HepG2 (cell line): ENCODE results near the gene ZNF282. TPM values are rescaled to one million over a fixed set of nuclear protein-coding genes. Genes with fewer than 3 reads are reported as not detected.

Experiments used
- HIC2 ChIP-seq: sonication (generic); formaldehyde crosslinking; IDR thresholded peaks from 2 replicates; pipeline ENCODE4 v1.9.0; 2022; ENCODE audit warnings: low read depth, missing genetic modification reagents
- POGK ChIP-seq: sonication (generic); formaldehyde crosslinking; conservative IDR thresholded peaks from 2 replicates; pipeline ENCODE4 v1.8.0; 2022; ENCODE audit warnings: mild to moderate bottlenecking, moderate library complexity, missing genetic modification reagents
- TFE3 ChIP-seq: IDR thresholded peaks from 2 replicates; pipeline ENCODE4 v1.6.1; 2016
- ZBTB43 ChIP-seq: sonication (generic); formaldehyde crosslinking; conservative IDR thresholded peaks from 2 replicates; pipeline ENCODE4 v1.4.0; 2020; ENCODE audit warnings: missing genetic modification reagents
- ZFP37 ChIP-seq: sonication (generic); formaldehyde crosslinking; IDR thresholded peaks from 2 replicates; pipeline ENCODE4 v1.4.0; 2020; ENCODE audit warnings: missing genetic modification reagents, borderline replicate concordance
- polyA plus RNA-seq, 8 experiments: library from polyadenylated mRNA; depleted of rRNA in 3 of 8; stranded (reverse) in 7 of 8; unstranded in 1 of 8; fragments of >200 nt; fragmentation: Illumina TruSeq in 4 of 8; extraction: Trizol in 4 of 8; gene quantifications; 2 replicates each; pipeline versions ENCODE4 v1.2.1 to v1.2.3, GENCODE V29; 2011 to 2016; ENCODE audit warnings: low read depth in 4 of 8, missing spikeins in 1 of 8, mixed read lengths in 1 of 8; ENCODE audit not compliant: insufficient read depth in 1 of 8
- total RNA-seq, 5 experiments: library from RNA; depleted of rRNA; stranded (reverse); fragments of >200 nt; fragmentation: Illumina TruSeq; extraction: Trizol; gene quantifications; 2 replicates each; pipeline ENCODE4 v1.2.3, GENCODE V29; 2016; ENCODE audit warnings: low read depth in 1 of 5
- TF ChIP-seq, protein P1 (sequence below): sonication (generic); formaldehyde crosslinking; conservative IDR thresholded peaks from 2 replicates; pipeline ENCODE4 v1.5.0; 2020; ENCODE audit warnings: missing genetic modification reagents
- TF ChIP-seq, protein P2 (sequence below): sonication (generic); formaldehyde crosslinking; IDR thresholded peaks from 2 replicates; pipeline ENCODE4 v1.4.0; 2020; ENCODE audit warnings: missing genetic modification reagents
- TF ChIP-seq, protein P3 (sequence below): sonication (generic); formaldehyde crosslinking; IDR thresholded peaks from 2 replicates; pipeline ENCODE4 v1.5.0; 2020; ENCODE audit warnings: mild to moderate bottlenecking, missing genetic modification reagents
- TF ChIP-seq, protein P4 (sequence below): sonication (generic); formaldehyde crosslinking; IDR thresholded peaks from 2 replicates; pipeline ENCODE4 v1.8.1; 2023; ENCODE audit warnings: mild to moderate bottlenecking, moderate library complexity, missing genetic modification reagents
- TF ChIP-seq, protein P5 (sequence below): sonication (generic); formaldehyde crosslinking; IDR thresholded peaks from 2 replicates; pipeline ENCODE4 v1.4.0; 2020; ENCODE audit warnings: missing genetic modification reagents

Gene ZNF282
- total and polyA plus RNA-seq, 2 of the 13 experiments (the other 11 are each of a cell fraction or from before 2014, with no cell fraction given) = 9.1 to 20.9 TPM

DNA sequence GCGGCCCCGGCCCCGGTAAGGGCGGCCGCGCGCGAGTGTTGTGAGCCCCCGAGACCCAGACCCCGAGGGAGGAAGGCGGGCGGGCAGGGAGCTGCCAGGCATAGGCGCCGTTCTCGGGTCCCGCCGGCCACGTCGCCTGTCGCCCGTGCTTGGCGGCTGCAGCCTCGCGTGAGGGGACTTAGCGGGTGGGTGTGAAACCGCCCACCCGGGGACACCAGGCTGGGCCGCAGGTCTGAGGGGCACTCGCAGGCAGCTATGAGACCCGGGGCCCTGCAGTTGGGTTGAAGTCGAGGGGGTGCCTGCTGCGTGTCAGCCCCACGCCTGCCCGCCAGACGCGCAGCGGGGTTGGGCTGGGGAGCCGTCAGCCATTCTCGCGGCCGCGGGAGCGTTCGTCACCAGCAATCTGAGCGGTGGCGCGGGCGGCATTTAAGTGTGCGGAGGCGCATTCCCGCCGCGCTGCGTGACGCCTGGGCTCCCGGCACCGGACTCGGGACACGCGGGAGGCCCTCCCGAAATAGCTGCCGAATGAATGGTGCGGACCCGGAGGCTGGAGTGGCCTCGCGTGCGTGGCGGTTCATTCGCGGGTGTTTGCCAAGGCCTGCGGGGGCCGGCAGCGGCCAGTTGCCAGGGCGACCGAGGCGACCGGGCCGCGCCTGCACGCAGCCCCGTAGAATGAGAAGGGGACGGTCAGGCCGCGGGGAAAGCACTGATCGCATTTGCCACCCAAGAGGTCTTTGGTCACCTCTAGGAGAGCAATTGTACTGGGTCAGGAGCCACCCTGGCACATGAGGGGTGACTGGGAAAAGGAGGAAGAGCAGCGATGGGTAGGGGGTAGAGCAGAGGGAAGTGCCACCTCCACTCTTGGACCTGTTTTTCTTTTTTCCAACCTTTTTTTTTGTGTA lies 47.3 kb upstream of the ZNF282 start (continued):
- TF ChIP-seq HIC2 (CRISPR knock-in tag) (peak; percentile 8; the same call in 1 of the 2 replicates), POGK (peak; percentile 31; the same call in 1 of the 2 replicates), ZFP37 (no peak), ZBTB43 (CRISPR knock-in tag) (no peak), TFE3 (CRISPR knock-in tag) (no peak)
- TF ChIP-seq, protein P1, sequence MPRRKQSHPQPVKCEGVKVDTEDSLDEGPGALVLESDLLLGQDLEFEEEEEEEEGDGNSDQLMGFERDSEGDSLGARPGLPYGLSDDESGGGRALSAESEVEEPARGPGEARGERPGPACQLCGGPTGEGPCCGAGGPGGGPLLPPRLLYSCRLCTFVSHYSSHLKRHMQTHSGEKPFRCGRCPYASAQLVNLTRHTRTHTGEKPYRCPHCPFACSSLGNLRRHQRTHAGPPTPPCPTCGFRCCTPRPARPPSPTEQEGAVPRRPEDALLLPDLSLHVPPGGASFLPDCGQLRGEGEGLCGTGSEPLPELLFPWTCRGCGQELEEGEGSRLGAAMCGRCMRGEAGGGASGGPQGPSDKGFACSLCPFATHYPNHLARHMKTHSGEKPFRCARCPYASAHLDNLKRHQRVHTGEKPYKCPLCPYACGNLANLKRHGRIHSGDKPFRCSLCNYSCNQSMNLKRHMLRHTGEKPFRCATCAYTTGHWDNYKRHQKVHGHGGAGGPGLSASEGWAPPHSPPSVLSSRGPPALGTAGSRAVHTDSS (CRISPR knock-in tag) = no peak
- TF ChIP-seq, protein P2, sequence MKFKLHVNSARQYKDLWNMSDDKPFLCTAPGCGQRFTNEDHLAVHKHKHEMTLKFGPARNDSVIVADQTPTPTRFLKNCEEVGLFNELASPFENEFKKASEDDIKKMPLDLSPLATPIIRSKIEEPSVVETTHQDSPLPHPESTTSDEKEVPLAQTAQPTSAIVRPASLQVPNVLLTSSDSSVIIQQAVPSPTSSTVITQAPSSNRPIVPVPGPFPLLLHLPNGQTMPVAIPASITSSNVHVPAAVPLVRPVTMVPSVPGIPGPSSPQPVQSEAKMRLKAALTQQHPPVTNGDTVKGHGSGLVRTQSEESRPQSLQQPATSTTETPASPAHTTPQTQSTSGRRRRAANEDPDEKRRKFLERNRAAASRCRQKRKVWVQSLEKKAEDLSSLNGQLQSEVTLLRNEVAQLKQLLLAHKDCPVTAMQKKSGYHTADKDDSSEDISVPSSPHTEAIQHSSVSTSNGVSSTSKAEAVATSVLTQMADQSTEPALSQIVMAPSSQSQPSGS = no peak
- TF ChIP-seq, protein P3, sequence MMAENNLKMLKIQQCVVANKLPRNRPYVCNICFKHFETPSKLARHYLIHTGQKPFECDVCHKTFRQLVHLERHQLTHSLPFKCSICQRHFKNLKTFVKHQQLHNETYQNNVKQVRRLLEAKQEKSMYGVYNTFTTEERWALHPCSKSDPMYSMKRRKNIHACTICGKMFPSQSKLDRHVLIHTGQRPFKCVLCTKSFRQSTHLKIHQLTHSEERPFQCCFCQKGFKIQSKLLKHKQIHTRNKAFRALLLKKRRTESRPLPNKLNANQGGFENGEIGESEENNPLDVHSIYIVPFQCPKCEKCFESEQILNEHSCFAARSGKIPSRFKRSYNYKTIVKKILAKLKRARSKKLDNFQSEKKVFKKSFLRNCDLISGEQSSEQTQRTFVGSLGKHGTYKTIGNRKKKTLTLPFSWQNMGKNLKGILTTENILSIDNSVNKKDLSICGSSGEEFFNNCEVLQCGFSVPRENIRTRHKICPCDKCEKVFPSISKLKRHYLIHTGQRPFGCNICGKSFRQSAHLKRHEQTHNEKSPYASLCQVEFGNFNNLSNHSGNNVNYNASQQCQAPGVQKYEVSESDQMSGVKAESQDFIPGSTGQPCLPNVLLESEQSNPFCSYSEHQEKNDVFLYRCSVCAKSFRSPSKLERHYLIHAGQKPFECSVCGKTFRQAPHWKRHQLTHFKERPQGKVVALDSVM (CRISPR knock-in tag) = 0 out of 2 replicates have a peak, but pooled peaks have one; percentile 10
- TF ChIP-seq, protein P4, sequence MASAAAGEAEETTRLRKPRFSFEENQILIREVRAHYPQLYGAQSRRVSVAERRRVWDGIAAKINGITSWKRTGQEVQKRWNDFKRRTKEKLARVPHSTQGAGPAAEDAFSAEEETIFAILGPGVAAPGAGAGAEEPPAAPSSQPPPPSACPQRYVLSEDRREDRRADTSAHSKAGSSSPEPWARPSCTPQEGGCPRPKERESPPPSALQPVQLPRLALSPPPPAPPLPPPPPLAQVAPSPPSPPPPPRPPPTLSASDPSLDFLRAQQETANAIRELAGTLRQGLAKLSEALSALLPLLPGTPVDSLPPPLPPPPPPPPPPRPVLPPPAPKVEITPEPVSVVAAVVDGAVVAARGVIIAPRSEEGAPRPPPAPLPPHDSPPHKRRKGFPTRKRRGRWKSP = peak; percentile 33; the same call in 1 of the 2 replicates
- TF ChIP-seq, protein P5, sequence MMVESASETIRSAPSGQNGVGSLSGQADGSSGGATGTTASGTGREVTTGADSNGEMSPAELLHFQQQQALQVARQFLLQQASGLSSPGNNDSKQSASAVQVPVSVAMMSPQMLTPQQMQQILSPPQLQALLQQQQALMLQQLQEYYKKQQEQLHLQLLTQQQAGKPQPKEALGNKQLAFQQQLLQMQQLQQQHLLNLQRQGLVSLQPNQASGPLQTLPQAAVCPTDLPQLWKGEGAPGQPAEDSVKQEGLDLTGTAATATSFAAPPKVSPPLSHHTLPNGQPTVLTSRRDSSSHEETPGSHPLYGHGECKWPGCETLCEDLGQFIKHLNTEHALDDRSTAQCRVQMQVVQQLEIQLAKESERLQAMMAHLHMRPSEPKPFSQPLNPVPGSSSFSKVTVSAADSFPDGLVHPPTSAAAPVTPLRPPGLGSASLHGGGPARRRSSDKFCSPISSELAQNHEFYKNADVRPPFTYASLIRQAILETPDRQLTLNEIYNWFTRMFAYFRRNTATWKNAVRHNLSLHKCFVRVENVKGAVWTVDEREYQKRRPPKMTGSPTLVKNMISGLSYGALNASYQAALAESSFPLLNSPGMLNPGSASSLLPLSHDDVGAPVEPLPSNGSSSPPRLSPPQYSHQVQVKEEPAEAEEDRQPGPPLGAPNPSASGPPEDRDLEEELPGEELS = no peak
